HL-60 (cell line): ENCODE results near the gene ACD.

Source experiments
- DNase-seq, 2 experiments: peaks; one replicate each; pipeline ENCODE4 v3.0.0-alpha.2; 2010 to 2020; ENCODE audit warnings: low read depth in 1 of 2, low spot score in 1 of 2
- H3K27ac ChIP-seq: fragments of 250-450 bp; sonication (Bioruptor Pico); replicated peaks from 2 replicates; pipeline ENCODE4 v1.5.1; 2020; ENCODE audit warnings: mild to moderate bottlenecking, moderate library complexity
- H3K27me3 ChIP-seq: fragments of 250-450 bp; sonication (Bioruptor Pico); 2 replicates; pipeline ENCODE4 v1.5.1; 2021; ENCODE audit warnings: mild to moderate bottlenecking, moderate library complexity; ENCODE audit not compliant: insufficient read depth, poor library complexity, severe bottlenecking
- H3K4me3 ChIP-seq: replicated peaks from 2 replicates; pipeline ENCODE4 v1.5.1; 2011; ENCODE audit warnings: mild to moderate bottlenecking, control low read depth, low read length; ENCODE audit not compliant: insufficient read depth
- GABPA ChIP-seq: IDR thresholded peaks from 2 replicates; pipeline ENCODE4 v1.6.1; 2012; ENCODE audit warnings: low read depth
- POLR2AphosphoS5 ChIP-seq: IDR thresholded peaks from 2 replicates; pipeline ENCODE4 v1.6.1; 2012; ENCODE audit warnings: low read depth
- SPI1 ChIP-seq: IDR thresholded peaks from 2 replicates; pipeline ENCODE4 v1.6.1; 2012; ENCODE audit warnings: low read depth, mild to moderate bottlenecking, borderline replicate concordance
- TF ChIP-seq, protein P1 (sequence below): IDR thresholded peaks from one replicate; pipeline ENCODE4 v1.5.1; 2011; ENCODE audit warnings: low read length, control low read depth, inconsistent platforms; ENCODE audit not compliant: insufficient read depth
- TF ChIP-seq, protein P2 (sequence below): IDR thresholded peaks from 2 replicates; pipeline ENCODE4 v1.6.1; 2012; ENCODE audit warnings: low read depth; ENCODE audit not compliant: insufficient replicate concordance

ACD gene

DNA sequence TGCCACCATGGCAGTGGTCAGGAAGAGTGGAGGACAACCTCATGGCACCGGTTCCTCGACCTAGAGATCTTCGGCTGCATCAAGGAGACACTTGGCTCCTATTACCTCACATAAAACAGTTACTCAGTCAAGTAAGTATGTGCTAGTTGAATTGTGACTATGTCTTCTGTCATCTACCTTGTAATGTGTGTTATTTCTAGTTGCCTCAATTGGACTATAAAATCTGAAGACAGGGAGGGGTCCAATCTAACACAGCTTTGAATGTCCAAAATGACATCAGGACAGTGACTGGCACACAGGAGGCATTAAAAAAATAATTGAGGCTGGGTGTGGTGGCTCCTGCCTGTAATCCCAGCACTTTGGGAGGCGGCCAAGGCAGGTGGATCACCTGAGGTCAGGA is 23.7 kb upstream of the ACD start:
- H3K27ac ChIP-seq: no peak overlapping the region
- DNase-seq: no peak
- H3K27me3 ChIP-seq: no peaks in the 10 kb centered on the region
- TF ChIP-seq, protein P1, sequence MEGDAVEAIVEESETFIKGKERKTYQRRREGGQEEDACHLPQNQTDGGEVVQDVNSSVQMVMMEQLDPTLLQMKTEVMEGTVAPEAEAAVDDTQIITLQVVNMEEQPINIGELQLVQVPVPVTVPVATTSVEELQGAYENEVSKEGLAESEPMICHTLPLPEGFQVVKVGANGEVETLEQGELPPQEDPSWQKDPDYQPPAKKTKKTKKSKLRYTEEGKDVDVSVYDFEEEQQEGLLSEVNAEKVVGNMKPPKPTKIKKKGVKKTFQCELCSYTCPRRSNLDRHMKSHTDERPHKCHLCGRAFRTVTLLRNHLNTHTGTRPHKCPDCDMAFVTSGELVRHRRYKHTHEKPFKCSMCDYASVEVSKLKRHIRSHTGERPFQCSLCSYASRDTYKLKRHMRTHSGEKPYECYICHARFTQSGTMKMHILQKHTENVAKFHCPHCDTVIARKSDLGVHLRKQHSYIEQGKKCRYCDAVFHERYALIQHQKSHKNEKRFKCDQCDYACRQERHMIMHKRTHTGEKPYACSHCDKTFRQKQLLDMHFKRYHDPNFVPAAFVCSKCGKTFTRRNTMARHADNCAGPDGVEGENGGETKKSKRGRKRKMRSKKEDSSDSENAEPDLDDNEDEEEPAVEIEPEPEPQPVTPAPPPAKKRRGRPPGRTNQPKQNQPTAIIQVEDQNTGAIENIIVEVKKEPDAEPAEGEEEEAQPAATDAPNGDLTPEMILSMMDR: no peak
- TF ChIP-seq, protein P2, sequence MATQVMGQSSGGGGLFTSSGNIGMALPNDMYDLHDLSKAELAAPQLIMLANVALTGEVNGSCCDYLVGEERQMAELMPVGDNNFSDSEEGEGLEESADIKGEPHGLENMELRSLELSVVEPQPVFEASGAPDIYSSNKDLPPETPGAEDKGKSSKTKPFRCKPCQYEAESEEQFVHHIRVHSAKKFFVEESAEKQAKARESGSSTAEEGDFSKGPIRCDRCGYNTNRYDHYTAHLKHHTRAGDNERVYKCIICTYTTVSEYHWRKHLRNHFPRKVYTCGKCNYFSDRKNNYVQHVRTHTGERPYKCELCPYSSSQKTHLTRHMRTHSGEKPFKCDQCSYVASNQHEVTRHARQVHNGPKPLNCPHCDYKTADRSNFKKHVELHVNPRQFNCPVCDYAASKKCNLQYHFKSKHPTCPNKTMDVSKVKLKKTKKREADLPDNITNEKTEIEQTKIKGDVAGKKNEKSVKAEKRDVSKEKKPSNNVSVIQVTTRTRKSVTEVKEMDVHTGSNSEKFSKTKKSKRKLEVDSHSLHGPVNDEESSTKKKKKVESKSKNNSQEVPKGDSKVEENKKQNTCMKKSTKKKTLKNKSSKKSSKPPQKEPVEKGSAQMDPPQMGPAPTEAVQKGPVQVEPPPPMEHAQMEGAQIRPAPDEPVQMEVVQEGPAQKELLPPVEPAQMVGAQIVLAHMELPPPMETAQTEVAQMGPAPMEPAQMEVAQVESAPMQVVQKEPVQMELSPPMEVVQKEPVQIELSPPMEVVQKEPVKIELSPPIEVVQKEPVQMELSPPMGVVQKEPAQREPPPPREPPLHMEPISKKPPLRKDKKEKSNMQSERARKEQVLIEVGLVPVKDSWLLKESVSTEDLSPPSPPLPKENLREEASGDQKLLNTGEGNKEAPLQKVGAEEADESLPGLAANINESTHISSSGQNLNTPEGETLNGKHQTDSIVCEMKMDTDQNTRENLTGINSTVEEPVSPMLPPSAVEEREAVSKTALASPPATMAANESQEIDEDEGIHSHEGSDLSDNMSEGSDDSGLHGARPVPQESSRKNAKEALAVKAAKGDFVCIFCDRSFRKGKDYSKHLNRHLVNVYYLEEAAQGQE: no peak
- TF ChIP-seq POLR2AphosphoS5: no peak
- no peak for TF ChIP-seq SPI1
- TF ChIP-seq GABPA: no peak
- no peak overlapping the region for H3K4me3 ChIP-seq

DNA sequence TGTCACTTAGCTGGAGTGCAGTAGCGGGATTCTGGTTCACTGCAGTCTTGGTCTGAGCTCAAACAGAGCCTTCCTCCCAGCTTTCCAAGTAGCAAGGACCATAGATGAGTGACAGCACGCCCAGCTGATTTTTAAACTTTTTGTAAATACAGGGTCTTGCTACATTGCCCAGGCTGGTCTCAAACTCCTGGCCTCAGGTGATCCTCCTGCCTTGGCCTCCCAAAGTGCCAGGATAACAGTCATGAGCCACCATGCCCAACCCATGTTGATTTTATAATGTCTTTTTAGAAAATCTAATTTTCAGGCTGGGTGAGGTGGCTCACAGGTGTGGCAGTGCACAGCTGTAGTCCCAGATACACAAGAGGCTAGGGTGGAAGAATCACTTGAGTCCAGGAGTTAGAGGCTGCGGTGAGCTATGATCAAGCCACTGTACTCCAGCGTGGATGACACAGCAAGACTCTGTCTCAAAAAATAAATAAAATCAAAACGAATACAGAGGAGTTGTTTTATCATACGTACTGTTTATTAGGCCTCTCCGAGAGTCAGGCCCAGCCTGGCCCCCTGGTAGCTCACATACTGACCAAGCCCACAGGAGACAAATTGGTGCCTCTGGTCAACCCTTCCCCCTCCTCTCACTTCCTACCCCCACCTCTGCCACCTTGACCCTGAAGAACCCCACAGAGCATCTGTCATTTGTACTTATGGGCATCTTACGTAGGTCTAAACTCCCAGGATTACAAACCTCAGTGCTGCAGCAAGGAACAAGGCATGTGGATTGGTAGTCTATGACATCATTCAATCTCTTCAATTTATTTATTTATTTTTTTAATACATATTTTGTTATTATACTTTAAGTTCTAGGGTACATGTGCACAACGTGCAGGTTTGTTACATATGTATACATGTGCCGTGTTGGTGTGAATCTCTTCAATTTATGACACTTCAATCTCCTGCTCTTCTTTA is 20.2 kb upstream of the ACD start:
- H3K4me3 ChIP-seq: no peak overlapping the region

DNA sequence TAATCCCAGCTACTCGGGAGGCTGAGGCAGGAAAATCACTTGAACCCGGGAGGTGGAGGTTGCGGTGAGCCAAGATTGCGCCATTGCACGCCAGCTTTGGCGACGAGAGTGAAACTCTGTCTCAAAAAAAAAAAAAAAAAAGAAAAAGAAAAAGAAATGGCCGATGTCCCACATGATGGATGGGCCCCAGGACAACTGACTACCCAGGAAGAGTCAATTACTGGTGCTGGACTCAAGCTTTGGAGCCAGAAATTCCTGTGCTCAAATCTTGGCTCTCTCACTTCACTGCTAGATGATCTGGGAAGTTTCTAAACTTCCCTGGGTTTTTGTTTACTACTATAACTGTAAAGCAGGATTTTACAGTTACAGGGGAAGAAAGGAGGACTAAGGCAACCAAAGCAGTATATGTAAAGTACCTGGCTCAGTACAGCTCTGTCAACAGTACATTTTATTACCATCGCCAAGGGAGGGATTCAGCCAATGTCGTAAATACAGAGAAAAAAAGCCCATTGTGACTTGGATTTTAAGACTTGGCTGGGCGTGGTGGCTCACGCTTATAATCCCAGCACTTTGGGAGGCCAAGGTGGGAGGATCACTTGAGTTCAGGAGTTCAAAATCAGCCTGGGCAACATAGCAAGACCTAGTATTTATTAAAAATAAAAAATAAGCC is 18.4 kb upstream of the ACD start:
- Histone ChIP-seq H3K27ac (no peak overlapping the region), H3K4me3 (no peak overlapping the region), H3K27me3 (no peaks in the 10 kb centered on the region)
- no peak for DNase-seq
- TF ChIP-seq POLR2AphosphoS5: no peak

More for the DNA sequence above, 20.2 kb upstream of the ACD start:
- no peak for DNase-seq
- no peak overlapping the region for H3K27ac ChIP-seq
- no peaks in the 10 kb centered on the region for H3K27me3 ChIP-seq
- TF ChIP-seq, protein P2: no peak
- TF ChIP-seq SPI1 (no peak), GABPA (no peak), POLR2AphosphoS5 (no peak)
- TF ChIP-seq, protein P1: no peak

DNA sequence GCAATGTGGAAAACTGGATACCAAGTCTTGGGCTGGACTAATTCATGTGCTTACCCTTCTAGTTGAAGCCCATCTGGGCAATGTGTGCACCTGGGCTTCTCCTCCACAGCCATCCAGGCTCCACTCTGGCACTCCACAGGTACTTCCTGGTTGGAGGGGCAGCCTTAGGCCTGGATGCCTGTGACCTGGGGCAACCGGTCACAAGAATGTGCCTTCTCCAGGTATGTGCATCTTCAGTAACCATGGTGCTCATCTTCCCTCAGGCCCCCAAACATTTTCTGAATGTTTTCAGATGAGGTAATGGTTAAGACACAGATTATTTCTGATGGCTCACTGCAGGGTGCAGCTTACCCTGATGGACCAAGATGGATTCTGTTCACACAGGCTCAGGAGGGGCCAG is 17.7 kb upstream of the ACD start:
- H3K27me3 ChIP-seq: no peaks in the 10 kb centered on the region
- no peak for DNase-seq
- H3K4me3 ChIP-seq: no peak overlapping the region
- no peak overlapping the region for H3K27ac ChIP-seq
- TF ChIP-seq POLR2AphosphoS5 (no peak), SPI1 (no peak), GABPA (no peak)
- TF ChIP-seq, protein P2: no peak
- TF ChIP-seq, protein P1: no peak
